SK-N-SH treated with all-trans-retinoic acid at 6 μM for 48 hours (cell line): ENCODE measurements around the gene TTC28.

ENCODE experiments used
- ARNTL ChIP-seq: fragments of 450-650 bp; formaldehyde crosslinking; IDR thresholded peaks from 2 replicates; pipeline ENCODE4 v1.5.0; 2020; ENCODE audit warnings: low read depth, mild to moderate bottlenecking, moderate library complexity, borderline replicate concordance
- CSDC2 ChIP-seq: fragments of 250-450 bp; sonication (Bioruptor Pico); IDR thresholded peaks from 2 replicates; pipeline ENCODE4 v1.5.0; 2020; ENCODE audit warnings: mild to moderate bottlenecking, moderate library complexity

- TF ChIP-seq CSDC2 (CRISPR knock-in tag) (no peak), ARNTL (no peak)
Measured at GRCh38 chr22:28332410-28332809, 347.2 kb downstream of the TTC28 start.
